Skin epidermis (tissue), 12 donors: ENCODE data around the gene EIF2AK3.
"Not testable (repeated sequence)": the region's sequence is repeated elsewhere in the genome, so short reads cannot be mapped to it uniquely, and the experiment has no call there.

ENCODE experiments used
- H3K27ac ChIP-seq, 21 experiments: fragments of 200-600 bp; sonication (generic) in 11 of 21; one replicate each; pipeline ENCODE4 v1.5.0; 2020; ENCODE audit warnings: mild to moderate bottlenecking in 3 of 21, inconsistent platforms in 2 of 21, moderate library complexity in 2 of 21
- H3K4me3 ChIP-seq, 7 experiments: fragments of 200-600 bp; sonication (generic) in 2 of 7; one replicate each; pipeline ENCODE4 v1.5.0; 2020; ENCODE audit warnings: inconsistent platforms in 2 of 7, mild to moderate bottlenecking in 2 of 7, moderate library complexity in 1 of 7

EIF2AK3 gene

DNA sequence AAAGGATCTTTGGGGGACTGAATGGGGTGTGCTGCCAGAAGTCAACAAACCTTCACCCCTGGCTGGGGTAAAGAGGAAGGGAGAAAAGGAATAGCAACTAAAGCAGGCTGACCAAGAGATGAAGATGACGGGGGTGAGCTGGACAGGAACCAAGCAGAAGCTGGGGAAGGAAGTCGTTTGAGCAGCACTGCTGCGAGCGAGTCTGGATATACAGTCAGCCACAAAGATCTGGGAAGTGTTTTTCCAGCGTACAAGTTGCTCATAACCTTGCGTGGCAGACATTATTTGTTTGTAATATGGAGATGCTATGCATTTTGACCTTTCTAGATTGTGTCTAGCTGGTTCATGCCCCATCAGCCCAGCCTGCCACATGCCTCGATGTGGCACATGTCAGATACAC, 71.2 kb downstream of the EIF2AK3 start:
- Histone ChIP-seq H3K4me3 (no peak overlapping the region), H3K27ac (no peak overlapping the region)

DNA sequence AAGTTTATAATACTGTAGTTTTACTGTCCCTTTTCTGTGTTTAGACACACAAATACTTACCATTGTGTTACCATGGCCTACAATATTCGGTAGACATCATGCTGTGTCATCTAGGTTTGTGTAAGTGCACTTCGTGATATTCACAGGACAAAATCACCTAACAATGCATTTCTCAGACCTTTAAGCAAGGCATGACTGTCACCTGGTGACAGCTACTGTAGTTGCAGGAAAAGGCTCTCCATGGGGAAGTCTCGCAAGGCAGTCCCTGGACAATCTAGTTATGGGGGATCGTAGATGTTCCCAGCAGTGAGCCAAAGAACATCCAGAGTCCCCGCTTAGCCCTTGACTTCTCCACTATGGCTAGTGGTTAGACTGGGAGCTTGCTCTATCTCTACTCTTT, 73.1 kb downstream of the EIF2AK3 start:
- H3K4me3 ChIP-seq = no peak overlapping the region
- H3K27ac ChIP-seq = no peak overlapping the region

DNA sequence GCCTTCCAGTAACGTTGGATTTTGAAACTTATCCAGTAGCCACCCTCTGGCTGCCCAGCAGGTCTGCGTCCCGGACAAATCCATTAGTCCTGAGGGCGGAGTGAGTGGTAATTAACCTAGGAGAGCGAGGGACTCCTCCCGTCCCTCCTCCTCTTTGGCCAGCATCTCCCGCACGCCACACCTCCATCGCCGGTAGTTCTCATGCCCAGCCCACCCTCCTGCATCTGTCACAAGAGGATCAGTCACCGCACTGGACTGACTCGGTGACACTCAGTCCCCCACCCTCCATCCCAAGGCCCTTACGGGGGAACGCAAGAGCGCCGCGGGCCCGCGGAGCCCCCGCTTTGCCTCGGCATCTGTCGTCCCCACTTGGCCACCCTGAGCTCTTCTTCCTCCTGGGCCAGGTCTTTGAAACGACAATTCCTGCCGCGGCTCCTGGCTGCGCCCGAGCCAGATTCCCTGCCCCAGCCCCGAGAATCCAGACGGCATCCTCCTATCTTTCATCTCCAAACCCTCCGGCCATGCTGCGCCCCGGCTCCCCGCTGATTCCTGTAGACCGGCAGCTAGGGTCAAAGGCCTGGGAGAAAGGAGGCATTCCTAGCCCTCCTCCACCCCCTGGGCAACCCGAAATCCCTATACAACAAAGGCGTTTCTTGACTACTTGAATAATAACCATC, 77.5 kb downstream of the EIF2AK3 start:
- H3K4me3 ChIP-seq = no peak overlapping the region
- no peak overlapping the region for H3K27ac ChIP-seq

DNA sequence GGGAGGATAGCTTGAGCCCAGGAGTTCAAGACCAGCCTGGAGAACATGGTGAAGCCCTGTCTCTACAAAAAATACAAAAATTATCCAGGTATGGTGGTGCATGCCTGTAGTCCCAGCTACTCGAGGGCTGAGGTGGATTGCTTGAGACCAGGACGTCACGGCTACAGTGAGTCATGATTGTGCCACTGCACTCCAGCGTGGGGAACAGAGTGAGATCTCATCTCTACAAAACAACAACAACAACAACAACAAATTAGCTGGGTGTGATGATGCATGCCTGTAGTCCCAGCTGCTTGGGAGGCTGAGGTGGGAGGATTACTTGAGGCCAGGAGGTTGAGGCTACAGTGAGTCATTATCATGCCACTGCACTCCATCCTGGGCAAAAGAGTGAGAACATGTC, 81.0 kb downstream of the EIF2AK3 start:
- H3K27ac ChIP-seq, H3K4me3 ChIP-seq: not testable (repeated sequence)

DNA sequence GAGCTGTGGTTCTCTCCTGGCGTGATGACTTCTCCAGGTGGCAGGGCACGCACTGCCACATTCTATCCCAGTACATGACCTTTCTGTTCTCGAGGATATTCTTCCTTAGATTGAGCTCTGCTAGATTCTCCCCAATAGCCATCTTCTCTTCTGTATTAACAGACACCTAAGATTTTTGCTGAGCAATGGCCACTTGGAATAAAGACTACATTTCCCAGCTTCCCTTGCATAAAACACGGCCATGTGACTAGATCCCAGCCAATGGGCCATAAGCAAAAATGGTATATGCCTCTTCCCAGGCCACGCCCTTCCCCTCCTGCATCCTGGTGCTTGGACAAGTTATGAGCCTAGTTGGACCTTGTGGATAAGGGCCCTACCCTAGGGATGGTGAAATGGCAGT, 82.1 kb downstream of the EIF2AK3 start:
- Histone ChIP-seq H3K27ac (no peak overlapping the region), H3K4me3 (no peak overlapping the region)

DNA sequence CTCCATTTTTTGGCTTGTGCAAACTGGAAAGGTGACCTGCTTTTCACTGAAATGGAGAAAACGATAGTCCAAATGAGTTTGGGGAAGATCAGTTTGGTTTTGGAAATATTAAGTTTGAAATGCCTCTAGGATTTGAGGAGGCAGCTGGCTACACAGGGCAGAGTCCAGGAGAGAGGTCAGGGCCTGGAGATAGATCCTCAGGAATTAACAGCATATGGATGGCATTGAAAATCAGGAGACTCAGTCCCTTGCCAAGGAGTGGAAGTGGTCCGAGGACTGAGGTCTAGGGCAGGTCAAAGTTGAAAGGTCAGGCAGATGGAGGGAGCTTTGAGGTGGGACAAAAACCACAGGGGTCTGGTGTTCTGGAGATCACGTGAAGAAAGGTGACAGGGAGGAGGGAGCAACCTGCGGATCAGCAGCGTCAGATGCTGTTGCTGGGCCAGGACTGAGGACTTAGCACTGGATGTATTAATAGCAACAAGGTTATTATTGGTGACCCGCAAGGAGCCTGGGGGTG, 83.7 kb downstream of the EIF2AK3 start:
- no peak overlapping the region for H3K27ac ChIP-seq
- no peak overlapping the region for H3K4me3 ChIP-seq

DNA sequence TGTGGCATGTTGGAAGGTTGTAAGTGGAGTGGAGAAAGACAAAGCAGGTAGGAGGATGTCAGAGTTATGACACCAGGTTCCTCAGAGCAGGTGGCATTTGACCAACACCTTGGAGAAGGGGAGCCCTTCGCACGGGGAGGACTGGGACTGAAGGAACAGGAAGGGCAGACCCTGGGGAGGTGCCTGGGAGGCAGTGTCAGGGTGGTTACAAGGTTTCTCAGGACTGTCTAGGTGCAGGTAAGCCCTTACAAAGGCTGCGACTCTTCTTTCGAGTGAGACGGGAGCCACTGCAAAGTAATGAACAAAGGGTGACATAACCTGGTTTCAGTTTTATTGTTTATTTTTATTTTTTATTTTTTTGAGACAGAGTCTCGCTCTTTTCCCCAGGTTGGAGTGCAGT, 84.6 kb downstream of the EIF2AK3 start:
- Histone ChIP-seq H3K27ac (no peak overlapping the region), H3K4me3 (no peak overlapping the region)

DNA sequence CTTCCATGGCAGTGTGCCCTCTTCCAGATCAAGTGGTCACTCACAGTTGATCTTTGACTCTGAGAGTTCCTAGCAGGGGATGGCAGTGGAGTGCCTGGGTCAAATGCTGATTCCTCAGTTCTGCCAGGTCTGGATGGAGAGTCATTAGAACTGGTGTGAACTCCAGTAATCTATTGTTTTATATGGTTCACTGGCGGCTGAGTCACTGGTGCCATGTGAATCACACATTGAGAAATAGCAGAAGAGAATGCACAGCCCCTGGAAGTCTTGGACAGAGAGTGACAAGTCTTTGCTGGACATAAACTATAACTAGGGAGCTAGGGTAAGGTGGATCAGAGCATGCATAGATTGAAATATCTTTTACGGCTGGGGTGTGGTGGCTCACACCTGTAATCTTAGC, 86.9 kb downstream of the EIF2AK3 start:
- no peak overlapping the region for H3K4me3 ChIP-seq

DNA sequence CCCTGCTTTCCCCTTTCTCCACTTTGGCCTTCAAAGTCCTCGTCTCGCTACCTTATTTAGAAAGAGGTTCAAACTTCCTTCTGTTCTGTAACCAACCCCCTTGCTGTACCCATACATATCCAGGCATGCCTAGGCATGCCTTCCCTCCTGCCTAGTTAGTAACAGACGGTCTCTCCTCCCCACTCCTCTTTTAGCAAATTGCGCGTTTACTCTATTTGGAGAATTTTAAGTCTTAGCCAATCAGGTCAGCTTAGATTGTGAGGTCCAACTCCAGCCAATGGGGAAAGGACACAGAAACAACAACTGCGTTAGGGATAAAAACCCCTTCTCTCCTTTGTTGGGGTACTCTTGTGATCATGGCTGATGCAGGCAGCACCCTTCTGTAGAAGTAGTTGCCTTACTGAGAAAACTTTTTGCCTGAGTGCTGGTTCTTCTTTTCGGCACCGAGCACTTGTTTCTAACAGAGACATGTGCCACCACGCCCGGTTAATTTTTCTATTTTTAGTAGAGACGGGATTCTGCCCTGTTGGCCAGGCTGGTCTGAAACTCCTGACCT, 88.8 kb downstream of the EIF2AK3 start:
- H3K4me3 ChIP-seq = no peak overlapping the region
- no peak overlapping the region for H3K27ac ChIP-seq

More for the DNA sequence above, 86.9 kb downstream of the EIF2AK3 start:
- no peak overlapping the region for H3K27ac ChIP-seq

DNA sequence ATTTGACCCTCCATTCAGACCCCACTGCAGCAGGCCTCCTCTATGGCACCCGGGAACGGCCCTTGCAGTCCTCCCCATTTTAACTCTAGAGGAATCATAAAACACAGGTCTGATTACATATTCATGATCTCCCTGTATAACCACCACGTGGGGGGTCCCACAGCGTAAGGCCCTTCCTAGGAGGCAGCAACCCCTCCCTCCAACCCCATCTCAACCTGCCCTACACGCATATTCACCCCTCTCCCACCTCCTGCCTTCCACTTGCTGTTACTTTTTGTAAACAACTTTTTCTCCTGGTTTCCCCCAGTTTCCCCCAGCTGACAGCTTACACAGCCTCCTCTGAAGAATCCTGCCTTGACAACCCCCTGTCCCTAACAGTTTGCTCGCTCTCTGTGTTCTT, 89.6 kb downstream of the EIF2AK3 start:
- Histone ChIP-seq H3K27ac (no peak overlapping the region), H3K4me3 (no peak overlapping the region)

DNA sequence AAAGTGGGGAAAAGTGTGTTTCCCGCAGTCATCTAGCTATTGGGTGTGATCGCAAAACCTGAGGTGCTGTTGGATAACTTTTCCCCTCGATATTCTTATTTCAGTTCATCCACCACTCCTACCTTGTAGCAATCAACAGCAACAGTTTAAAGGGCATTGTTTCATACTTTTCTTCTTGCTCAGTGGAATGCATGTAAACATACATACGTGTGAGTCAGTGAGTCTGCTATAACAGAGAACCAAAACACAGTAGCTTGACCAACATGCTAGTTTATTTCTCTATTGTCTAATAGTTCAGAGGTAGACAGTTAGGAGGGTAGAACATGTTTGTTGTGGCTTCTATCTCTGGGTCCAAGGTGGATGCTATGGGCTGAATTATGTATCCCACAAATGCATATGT, 97.2 kb downstream of the EIF2AK3 start:
- no peak overlapping the region for H3K4me3 ChIP-seq
- H3K27ac ChIP-seq = no peak overlapping the region

DNA sequence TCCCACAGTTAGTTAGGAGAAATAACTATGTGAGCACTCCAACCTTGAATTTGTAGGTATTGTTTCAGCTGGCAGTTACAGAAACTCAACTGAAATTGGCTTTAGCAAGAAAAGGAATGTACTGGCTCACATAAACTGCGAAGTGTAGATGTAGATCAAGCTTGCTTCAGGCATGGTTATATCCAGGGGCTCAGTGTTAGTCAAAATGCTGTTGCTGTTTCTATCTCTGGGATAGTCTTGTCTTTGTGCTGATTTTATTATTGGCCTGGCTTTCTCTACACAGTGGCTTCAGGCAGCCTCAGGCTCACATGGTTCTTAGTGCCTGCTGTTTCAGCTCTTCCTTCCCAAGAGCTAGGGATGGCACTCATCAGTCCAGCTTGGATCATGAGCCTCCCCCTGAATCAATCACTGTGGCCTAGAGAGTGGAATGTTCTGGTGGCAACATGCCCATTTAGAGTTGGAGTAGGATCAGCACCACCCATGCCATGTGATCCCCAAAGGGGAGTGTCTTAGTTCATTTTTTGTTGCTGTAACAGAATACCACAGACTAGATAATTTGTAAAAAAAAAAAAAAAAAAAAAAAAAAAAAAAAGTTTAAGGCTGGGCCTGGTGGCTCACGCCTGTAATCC, 105.7 kb downstream of the EIF2AK3 start:
- H3K4me3 ChIP-seq = no peak overlapping the region
- no peak overlapping the region for H3K27ac ChIP-seq

DNA sequence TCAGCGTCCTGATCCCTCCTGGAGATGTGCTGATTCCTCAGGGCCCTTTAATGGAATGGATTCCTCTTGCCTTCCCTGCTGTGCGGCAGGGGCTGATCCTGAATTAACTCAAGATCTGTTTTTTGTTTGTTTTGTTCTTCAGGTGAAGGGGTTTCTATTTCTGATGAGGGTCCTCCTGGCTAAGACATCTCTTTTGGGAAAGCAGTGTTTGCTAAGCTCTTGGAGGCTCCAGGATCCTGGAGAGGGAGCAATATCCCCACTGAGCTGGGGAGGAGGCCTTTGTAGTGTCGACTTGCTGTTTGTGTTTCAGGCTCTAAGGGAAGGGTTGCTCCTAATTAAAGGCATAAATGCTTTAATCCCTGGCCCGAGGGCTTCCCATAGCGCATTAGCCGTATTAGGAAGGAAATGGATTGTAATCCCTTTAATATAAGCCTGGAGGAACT, 109.5 kb downstream of the EIF2AK3 start:
- Histone ChIP-seq H3K4me3 (no peak overlapping the region), H3K27ac (no peak overlapping the region)
